ENCODE data around the gene MEF2C.

GRCh38 chr5:88688156-88688983, 194.6 kb downstream of the MEF2C start:
- TF ChIP-seq EZH2phosphoT487 (IDR thresholded peaks at IDR 0.05; ENCODE audit: borderline replicate concordance, low read length) (no peak), CTCF (IDR thresholded peaks at IDR 0.05; ENCODE audit: low read depth, low read length, poor library complexity, severe bottlenecking) (no peak)

Measured in DOHH2 (cell line).